NCI-H2171 treated with DMSO at 0.1 percent for 48 hours (cell line): ENCODE results near the gene PLXNA4.

Source experiments
- DNase-seq: peaks from one replicate; lab custom pipeline; 2025; lab: John Stamatoyannopoulos, UW

PLXNA4 gene

DNA sequence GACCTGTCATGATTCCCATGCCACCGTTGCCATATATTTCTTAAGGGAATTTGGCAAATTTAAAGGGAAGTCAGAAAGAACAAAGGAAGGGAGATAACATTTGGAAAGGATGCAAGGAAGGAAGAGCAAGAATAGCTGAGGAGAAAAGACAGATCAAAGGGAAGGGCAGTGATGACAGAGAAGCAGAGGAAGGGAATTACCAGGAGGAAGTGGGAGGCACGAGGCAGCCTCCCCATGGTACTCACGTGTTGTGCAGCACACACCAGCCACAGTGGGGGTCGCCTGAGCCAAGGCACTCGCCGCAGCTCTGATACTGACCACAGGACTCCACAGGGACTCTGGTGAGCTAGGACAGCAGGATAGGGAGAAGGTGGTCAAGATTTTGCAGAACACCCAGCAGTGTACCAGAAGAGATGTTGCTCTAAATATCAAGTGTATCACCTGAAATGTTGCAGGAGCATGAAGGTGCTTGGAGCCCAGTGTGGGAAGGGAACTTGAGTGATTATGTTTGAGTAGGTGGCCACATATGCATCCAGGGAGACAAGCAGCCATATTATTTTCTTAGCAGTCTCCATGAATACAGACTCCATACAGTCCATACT is 335.3 kb downstream of the PLXNA4 start:
- no peak for DNase-seq

DNA sequence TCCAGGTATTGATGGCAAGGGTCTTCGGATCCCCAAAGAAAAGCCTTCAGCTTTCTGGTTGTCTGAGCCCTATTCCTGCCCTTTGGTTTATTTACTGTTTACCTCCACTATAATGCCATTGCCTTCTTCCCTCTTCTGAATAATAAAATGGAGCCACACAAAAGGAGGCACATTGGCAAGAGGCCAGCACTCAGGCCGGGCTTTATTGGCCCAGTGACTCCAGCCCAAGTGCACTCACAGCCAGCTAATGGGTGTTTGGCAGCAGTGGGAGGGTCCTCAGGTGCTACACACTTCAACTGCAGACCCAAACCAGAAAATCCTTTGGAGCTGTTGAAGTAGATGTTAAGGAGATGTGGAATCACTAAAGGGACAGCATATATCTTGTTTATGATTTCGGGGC is 336.0 kb downstream of the PLXNA4 start:
- no peak for DNase-seq

- peak; percentile 20 for DNase-seq
Observed at GRCh38 chr7:132239422-132239994, 336.8 kb downstream of the PLXNA4 start.

DNA sequence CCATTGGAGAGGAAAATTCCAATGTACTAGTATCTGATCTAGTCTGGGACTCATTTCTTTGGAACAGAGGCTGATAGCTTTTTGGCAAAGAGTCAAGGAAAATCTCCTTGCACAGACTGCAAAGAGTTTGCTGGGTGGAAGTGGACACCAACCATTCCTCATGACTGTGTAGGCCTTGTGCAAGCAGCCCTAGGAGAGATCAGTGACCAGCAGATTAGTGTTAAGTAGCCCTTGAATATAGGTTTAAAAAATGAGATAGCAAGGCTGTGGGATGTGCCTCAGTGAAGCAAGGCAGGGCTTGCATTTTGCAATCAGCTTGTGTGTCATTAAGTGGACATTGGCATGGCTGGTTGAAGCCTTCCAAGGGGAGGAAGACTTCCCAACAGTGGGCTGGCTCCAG is 341.6 kb downstream of the PLXNA4 start:
- no peak for DNase-seq

- no peak for DNase-seq
Observed at GRCh38 chr7:132232406-132232805, 343.9 kb downstream of the PLXNA4 start.

DNA sequence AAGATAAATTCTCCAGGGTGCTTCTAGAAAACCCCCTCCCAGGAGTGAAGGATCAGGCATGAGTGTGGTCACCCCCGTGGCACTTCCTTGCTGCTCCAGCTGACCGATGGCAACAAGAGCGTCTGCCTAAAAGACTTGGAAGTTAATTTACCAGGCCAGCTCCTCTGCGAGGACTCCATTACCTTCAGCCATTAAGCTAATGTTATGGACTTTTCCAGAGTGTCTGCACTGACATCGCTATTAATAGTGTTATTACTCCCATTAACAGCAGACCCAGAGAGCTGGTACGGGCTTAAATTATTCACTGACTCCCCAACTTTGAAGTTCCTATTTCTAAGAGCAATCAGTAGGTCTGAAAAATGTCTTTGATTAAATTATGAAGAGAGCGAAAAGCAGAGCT is 345.8 kb downstream of the PLXNA4 start:
- no peak for DNase-seq

DNA sequence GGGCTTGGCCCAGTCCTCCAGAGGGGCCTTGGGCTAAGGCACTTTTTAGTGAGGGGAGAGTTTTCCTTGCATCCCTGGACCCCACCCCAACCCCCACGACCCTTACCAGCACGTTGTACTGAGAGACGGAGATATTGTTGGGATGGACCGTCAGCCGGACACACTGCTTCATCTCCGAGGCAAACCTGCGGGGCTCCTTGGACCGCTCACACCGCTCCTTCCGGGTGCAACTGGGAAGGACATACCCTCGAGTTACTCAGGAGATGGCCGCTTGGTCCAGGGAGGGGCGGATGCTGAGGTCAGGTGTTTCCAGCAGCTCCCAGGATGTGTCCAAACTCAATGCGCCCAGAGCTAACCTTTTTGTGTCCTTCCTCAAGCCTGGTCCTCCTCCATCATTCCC is 348.0 kb downstream of the PLXNA4 start:
- DNase-seq = no peak

GRCh38 chr7:132226957-132227290 is 349.3 kb downstream of the PLXNA4 start:
- no peak for DNase-seq

DNA sequence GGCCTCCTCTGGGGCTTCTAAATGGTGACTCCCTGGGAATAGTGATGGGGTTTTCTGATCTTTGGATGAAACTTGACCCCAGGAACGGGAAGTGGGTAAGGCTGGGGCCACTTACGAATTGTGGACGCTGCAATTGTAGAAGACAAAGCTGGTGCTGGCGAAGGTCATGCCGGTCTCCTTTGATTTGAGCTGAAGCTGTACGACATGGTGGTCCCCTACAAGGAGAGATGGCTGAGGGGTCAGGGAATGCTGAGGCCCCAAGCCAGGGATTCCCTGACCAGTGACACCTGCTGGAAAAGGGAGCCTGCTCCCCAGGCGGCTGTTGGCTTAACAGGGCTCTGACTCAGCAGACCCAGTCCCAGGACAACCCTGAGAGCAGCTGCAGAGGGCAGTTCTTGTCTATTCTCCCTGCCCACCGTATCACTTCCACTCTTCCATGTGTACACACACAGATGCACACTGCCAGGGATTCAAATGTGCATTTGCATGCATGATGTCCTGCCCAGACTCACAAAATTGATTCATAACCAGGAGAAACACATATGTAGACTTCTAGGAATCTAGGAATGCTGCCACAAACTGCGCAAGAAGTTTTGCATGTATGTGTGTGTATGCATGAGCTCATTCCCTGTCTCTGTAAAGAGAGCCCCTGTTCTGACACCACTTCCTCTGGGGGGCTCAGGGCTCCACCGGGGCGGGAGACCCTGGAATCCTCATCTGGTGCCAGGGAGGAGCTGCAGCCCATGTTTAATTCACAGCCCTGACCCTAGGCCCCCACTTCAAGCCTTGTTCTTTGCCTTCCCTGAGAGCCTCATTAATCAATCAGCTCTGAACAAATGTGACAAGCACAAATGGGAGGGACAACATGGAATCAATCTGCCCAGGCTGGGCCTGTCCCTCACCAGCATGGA is 350.0 kb downstream of the PLXNA4 start:
- DNase-seq = no peak

DNA sequence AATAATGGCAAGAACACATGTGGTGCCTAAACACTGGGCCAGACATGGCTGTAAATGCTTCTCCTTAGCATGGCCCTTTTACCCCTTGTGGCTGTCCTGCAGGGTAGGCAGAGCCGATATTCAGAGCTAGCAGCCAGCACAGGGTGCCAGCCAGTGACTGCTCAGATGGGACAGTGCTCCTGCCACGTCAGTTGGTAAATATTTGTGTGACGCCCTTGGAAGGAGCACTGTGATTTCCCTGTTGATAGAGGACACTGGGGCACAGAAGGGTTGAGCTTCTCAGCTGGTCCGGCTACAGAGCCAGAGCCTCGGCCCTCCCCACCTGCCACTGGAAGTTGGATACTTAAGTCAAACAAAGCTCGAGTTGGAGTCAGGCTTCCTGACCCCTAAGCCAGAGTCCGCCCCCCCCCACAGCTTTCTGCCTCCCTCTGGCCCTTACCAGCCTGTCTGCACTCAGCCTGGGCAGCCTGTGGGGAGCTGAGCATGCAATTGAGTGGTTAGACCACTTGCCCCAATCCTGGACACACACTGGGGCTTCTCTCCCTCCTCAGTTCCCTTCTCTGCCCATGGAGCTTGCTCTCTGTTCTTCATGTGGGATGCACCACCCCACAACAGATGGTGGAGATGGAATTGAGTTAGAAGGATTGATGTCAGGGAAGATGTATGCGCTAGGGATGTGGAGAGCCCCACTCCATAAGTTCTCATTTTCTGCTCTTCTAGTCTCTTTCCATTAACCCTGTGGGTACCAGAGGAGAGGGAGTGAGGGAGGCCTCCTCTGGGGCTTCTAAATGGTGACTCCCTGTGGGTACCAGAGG is 350.8 kb downstream of the PLXNA4 start:
- DNase-seq = peak; percentile 28

- DNase-seq = no peak
Observed at GRCh38 chr7:132221356-132221755, 354.9 kb downstream of the PLXNA4 start.

DNA sequence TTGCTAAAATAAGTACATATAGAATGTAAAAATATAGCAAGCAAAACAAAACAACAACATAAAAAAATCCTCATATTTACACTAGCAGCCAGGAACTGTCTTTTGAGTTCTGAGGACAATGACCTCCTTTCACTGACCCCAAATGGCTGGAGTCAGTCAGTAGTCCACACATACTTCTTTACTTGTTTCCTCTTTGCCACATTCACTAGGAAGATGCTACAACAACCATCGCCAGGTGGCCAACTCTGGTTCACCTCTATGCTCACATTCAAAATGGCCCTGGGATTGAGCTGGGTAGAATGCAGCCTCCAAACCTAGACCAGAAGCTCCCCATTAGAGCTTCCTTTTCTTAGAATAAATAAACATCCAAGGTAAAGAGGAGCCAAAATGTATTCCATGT is 356.2 kb downstream of the PLXNA4 start:
- DNase-seq = no peak

- DNase-seq = peak; percentile 87
Observed at GRCh38 chr7:132218876-132219275, 357.4 kb downstream of the PLXNA4 start.

DNA sequence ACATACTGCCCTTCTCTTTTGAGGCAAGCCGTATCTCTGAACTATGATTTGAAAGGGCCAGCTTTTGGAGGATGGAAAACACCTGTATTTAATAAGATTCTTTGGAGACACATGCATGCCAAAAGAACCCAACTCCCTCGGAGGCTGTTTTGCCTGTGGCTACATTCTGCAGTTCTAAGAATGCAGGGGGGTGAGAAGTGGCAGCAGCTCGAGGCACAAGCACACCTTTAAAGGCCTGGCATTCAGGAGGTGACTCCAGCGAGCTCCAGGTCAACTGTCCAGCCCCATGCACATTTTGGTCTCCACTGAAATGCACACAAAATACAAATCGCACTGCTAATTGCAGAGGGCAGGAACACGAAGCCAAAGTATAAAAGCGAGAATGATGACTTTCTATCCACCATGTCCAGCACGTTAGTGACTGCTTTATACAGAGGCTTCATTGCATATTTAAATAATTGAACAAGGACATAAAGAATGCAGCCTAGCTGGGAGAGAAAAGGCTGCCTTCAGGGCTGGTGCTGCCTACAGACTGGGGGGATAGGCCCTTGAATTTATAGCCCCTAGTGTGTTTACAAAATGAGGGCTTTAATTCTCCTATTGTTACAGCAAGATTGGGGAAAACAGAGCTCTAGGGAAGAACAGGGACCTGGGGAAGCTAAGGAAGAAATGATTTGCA is 359.3 kb downstream of the PLXNA4 start:
- DNase-seq = no peak

GRCh38 chr7:132214452-132214851 is 361.8 kb downstream of the PLXNA4 start:
- no peak for DNase-seq

DNA sequence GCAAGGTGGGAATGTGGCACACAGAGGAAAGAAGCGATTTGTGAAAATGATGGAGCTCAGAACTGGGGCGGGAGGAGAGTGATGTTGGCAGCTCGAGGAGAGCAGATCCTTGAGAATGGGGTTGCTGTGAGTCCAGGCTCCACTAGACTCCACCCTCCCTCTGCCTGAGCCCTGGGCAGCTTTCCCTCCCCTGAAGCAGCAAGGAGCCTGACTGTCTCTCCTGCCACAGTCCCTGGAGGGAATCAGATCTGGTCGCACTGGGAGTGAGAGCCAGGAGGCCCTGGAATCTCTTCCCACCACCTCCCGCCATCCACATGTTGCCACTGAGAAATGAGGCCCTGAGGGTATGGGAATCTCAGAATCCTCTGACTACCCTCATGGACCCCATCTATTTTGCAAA is 362.7 kb downstream of the PLXNA4 start:
- DNase-seq = no peak

DNA sequence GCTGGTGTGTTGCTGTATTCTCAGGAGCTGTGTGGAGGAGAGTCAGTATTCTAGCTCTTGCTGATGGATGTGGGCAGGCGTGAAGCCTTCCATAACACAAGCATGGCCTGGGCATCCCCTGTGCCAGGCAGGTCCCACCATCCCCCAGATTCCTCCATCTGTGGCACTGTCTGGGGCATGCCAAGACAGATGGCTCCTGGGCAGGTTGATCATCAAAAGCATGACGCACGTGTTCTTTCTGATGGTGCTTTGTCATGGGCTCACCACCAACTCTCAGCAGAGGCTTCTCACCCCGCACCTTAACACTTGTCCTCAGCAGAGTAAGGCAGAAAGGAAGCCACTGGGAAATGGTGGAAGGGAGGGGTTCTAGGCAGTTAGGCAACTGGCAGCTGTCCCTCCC is 364.3 kb downstream of the PLXNA4 start:
- DNase-seq = no peak

GRCh38 chr7:132210821-132211220 is 365.4 kb downstream of the PLXNA4 start:
- DNase-seq = no peak

GRCh38 chr7:132207782-132208181 is 368.5 kb downstream of the PLXNA4 start:
- DNase-seq = no peak

DNA sequence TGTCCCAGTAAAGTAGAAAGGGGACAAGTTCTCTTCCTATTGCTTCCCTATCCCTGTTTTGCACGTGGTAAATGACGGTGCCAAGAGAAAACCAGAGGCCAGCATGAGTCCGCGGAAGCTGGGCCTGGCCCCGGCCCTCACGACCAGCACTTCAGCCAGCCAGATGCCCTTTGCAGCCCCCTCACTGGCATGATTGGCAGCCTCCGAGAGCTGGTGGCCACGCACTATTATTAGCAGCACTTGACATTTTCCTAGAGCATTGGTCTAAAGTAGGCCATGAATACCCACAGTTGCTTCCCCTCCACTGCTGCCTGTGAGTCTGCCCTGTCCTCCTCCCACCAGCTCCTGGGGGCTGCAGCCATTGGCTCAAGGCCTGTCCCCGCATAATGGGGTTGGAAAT is 369.1 kb downstream of the PLXNA4 start:
- no peak for DNase-seq

DNA sequence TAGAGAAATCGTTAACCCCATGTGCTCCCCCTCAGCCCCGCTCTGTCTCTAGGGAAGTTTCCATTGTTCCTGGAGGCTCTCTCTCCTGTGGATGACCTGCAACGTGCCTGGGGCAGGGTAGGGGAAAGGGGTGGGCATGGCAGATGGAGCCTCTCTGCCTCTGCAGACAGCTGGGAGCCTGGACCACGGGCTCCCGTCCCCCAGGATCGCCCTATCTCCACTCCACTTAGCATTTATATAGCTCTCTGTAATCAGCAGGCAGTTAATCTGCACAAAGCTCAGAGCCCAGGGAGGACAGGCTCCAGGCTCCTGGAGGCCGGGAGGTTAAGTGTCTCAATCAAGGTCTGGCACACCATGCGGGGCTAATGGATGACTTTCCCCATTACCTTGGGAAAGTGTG is 369.7 kb downstream of the PLXNA4 start:
- DNase-seq = peak; percentile 50

- peak; percentile 68 for DNase-seq
Observed at GRCh38 chr7:132205509-132205908, 370.8 kb downstream of the PLXNA4 start.
